Vagina (tissue), 2 donors: ENCODE data around the gene SNAP47. TPM values are rescaled to one million over a fixed set of nuclear protein-coding genes. Genes with fewer than 3 reads are reported as not detected.

Source experiments
- DNase-seq, 2 donors: peaks; one replicate each; pipeline ENCODE4 v3.0.0-alpha.2; 2017; ENCODE audit errors: extremely low spot score in 2 of 2
- H3K27ac ChIP-seq: fragments of 200-600 bp; sonication (generic); one replicate; pipeline ENCODE4 v1.5.1; 2019
- H3K27me3 ChIP-seq: fragments of 200-600 bp; sonication (generic); one replicate; pipeline ENCODE4 v1.5.1; 2019
- H3K36me3 ChIP-seq, 2 donors: fragments of 200-600 bp; sonication (generic); one replicate each; pipeline ENCODE4 v1.5.1; 2017 to 2019
- H3K4me1 ChIP-seq: fragments of 200-600 bp; sonication (generic); one replicate; pipeline ENCODE4 v1.5.1; 2019
- H3K4me3 ChIP-seq, 2 donors: fragments of 200-600 bp; sonication (generic); 1 replicate in 1 of 2; 2 replicates in 1 of 2; pipeline ENCODE4 v1.5.1; 2016 to 2019
- H3K9me3 ChIP-seq: fragments of 200-600 bp; sonication (generic); one replicate; pipeline ENCODE4 v1.5.1; 2019
- POLR2A ChIP-seq, 2 donors: fragments of 450-650 bp; IDR thresholded peaks; one replicate each; pipeline ENCODE4 v1.6.1; 2017; ENCODE audit warnings: antibody characterized with exemption in 2 of 2, mild to moderate bottlenecking in 2 of 2, moderate library complexity in 2 of 2
- POLR2AphosphoS5 ChIP-seq, 2 donors: sonication (generic); formaldehyde crosslinking; IDR thresholded peaks; one replicate each; pipeline ENCODE4 v1.9.0; 2017; ENCODE audit warnings: antibody characterized with exemption in 2 of 2, mild to moderate bottlenecking in 2 of 2, low read depth in 1 of 2; ENCODE audit not compliant: insufficient read depth in 1 of 2
- intact Hi-C: fragments of 100-400 bp; cut with DNase I; formaldehyde crosslinking; loops from one replicate; pipeline ENCODE4 v1.15.1; 2023
- total RNA-seq: library from RNA; depleted of rRNA; stranded (reverse); fragments of >200 nt; gene quantifications from one replicate; pipeline ENCODE4 v1.2.3, GENCODE V29; 2016
- TF ChIP-seq, protein P1 (sequence below), 3 experiments: fragments of 450-650 bp in 2 of 3; fragments of 200-600 bp in 1 of 3; sonication (generic) in 1 of 3; IDR thresholded peaks; one replicate each; pipeline ENCODE4 v1.5.1; 2017 to 2019; ENCODE audit warnings: antibody characterized with exemption in 3 of 3, mild to moderate bottlenecking in 2 of 3, moderate library complexity in 2 of 3

SNAP47 gene
- total RNA-seq, 1 donor from 2014 or later, result 28.7 TPM

DNA sequence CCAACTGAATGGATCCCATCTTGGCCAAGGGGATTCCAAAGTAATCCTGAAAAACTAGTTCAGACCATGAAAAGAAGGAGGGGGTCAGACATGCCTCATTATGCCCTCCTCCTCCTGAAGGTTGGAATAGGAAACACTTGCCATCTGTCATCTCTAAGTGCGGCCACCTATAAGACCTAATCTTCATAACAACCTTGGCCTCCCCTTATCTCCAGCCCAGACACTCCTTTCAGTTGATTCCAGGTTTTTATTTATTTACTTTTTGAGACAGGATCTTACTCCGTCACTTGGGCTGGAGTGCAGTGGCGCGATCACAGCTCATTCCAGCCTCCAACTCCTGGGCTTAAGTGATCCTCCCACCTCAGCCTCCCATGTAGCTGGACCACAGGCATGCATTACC lies 19.7 kb downstream of the SNAP47 start:
- Histone ChIP-seq H3K27me3 (no peaks in the 10 kb centered on the region), H3K4me1 (peaks cover 25% of the 10 kb centered on the region), H3K27ac (no peak overlapping the region), H3K4me3 (no peak overlapping the region), H3K9me3 (no peaks in the 10 kb centered on the region), H3K36me3 (peaks cover 0 to 7% of the 10 kb centered on the region in 2 donors)
- TF ChIP-seq POLR2AphosphoS5 (IDR thresholded peaks at IDR 0.05; ENCODE audit: insufficient read depth in 1 of 2, low read depth in 1 of 2) (no peak), POLR2A (IDR thresholded peaks at IDR 0.05) (no peak)
- TF ChIP-seq, protein P1, sequence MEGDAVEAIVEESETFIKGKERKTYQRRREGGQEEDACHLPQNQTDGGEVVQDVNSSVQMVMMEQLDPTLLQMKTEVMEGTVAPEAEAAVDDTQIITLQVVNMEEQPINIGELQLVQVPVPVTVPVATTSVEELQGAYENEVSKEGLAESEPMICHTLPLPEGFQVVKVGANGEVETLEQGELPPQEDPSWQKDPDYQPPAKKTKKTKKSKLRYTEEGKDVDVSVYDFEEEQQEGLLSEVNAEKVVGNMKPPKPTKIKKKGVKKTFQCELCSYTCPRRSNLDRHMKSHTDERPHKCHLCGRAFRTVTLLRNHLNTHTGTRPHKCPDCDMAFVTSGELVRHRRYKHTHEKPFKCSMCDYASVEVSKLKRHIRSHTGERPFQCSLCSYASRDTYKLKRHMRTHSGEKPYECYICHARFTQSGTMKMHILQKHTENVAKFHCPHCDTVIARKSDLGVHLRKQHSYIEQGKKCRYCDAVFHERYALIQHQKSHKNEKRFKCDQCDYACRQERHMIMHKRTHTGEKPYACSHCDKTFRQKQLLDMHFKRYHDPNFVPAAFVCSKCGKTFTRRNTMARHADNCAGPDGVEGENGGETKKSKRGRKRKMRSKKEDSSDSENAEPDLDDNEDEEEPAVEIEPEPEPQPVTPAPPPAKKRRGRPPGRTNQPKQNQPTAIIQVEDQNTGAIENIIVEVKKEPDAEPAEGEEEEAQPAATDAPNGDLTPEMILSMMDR (IDR thresholded peaks at IDR 0.05), result no peak
- DNase-seq, result no peak
- intact Hi-C loops, result no loop called here

DNA sequence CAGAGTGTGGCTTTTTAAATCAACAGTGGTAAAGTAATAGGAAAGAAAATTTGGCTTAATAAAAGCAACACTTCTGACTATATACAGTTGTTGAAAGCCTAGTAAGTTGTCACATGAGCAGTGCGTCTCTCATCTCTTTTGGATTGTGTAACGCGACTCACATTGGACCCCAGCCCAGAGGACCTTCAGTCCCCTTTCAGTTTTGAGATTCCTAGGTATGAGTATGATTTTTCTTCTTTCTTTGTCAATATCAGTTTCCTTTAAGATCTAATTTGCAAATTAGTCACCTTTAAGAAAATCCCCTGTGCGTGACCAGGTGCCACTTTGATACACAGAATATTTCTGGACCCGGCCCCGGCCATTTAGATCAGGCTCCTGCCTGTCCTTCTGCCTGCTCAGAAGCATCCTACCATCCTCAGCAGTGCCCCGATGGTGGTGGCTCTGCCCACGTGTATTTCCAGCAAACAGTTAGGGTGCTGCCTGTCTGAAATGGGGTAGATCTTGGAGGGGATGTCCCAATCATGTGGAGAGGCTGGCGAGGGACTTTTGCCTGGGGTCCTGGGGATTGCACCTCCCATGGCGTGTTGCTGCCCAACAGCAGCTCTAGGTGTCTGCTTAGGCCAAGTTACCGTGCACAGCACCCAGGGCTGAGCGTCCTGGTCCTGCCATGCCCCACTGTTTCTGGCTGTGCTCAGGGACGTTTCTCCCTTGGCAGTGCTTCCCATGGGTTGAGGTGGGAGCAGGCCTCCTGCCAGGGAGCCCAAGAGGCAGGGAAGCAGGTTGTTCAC lies 21.1 kb downstream of the SNAP47 start:
- peaks cover 27% of the 10 kb centered on the region for H3K4me1 ChIP-seq
- TF ChIP-seq, protein P1 (IDR thresholded peaks at IDR 0.05), result no peak
- TF ChIP-seq POLR2AphosphoS5 (IDR thresholded peaks at IDR 0.05; ENCODE audit: insufficient read depth in 1 of 2, low read depth in 1 of 2) (no peak), POLR2A (IDR thresholded peaks at IDR 0.05) (no peak)
- no peaks in the 10 kb centered on the region for H3K27me3 ChIP-seq
- peaks cover 0 to 8% of the 10 kb centered on the region in 2 donors for H3K36me3 ChIP-seq
- H3K9me3 ChIP-seq, result no peaks in the 10 kb centered on the region
- H3K4me3 ChIP-seq, result no peak overlapping the region
- peak overlapping the region; percentile 35 for H3K27ac ChIP-seq
- intact Hi-C loops, result no loop called here
- DNase-seq, result no peak

DNA sequence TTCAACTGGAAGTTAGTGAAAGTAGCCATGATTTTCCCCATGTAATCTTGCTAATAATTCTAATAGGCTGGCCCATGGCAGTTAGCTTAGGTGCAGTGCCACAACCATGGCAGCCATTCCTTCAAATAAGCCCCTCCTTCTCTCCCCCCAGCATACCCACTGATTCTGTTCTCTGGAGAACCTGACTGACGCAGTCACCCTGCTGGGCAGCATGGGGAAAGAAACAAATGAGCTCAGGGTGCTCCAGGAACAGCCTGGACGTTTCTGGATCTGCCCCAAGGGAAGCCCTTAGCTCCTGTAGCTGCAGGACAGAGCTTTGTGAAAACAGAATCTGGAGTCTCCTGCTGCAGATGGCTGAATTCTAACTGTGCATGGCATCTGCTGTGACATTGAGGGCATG lies 22.5 kb downstream of the SNAP47 start:
- Histone ChIP-seq H3K36me3 (peaks cover 0 to 8% of the 10 kb centered on the region in 2 donors), H3K27ac (no peak overlapping the region), H3K27me3 (no peaks in the 10 kb centered on the region), H3K4me1 (peaks cover 37% of the 10 kb centered on the region), H3K4me3 (no peak overlapping the region), H3K9me3 (no peaks in the 10 kb centered on the region)
- TF ChIP-seq, protein P1 (IDR thresholded peaks at IDR 0.05), result no peak
- no peak for DNase-seq
- intact Hi-C loops, result no loop called here

DNA sequence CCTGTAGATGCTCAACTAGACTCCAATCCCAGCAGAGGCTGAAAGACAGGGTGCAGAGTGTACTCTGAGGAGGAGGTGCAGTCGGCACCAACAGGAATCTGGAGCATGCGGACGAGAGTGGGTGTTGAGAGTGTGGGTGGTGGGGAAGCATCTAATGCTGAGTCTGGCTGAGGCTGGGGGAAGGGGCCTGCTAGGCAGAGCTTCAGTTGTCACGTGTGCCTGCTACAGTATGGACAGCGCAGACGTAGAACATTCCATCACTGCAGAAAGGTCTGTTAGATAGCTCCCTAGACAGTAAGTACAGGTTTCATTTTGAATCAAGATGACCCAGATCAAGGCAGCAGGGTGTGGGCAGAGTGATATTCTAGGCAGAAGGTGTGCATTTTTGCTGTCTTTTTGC lies 23.1 kb downstream of the SNAP47 start:
- Histone ChIP-seq H3K9me3 (no peaks in the 10 kb centered on the region), H3K27me3 (no peaks in the 10 kb centered on the region), H3K4me3 (no peak overlapping the region), H3K4me1 (peaks cover 42% of the 10 kb centered on the region), H3K36me3 (peaks cover 0 to 8% of the 10 kb centered on the region in 2 donors), H3K27ac (peak overlapping the region; percentile 73)
- TF ChIP-seq, protein P1 (IDR thresholded peaks at IDR 0.05), result no peak
- no peak for TF ChIP-seq POLR2AphosphoS5 (IDR thresholded peaks at IDR 0.05; ENCODE audit: insufficient read depth in 1 of 2, low read depth in 1 of 2)
- no peak for TF ChIP-seq POLR2A (IDR thresholded peaks at IDR 0.05)
- no peak for DNase-seq
- intact Hi-C loops, result no loop called here
